ENCODE measurements around the gene SF3B2. TPM values are rescaled to one million over a fixed set of nuclear protein-coding genes. Genes with fewer than 3 reads are reported as not detected.

Gene SF3B2
- total and polyA plus RNA-seq, 2 donors (not counting 1 experiment from before 2014, with no cell fraction given), result 87.7 to 108 TPM

- H3K79me2 ChIP-seq (ENCODE audit: control insufficient read depth, insufficient read depth, low read length), result peaks cover 5% of the 10 kb centered on the region
- no peak overlapping the region for H3K27ac ChIP-seq (ENCODE audit: insufficient read depth, low read length)
- no peak for DNase-seq (ENCODE audit: low read depth in 2 of 2)
- no peaks in the 10 kb centered on the region for H4K20me1 ChIP-seq (ENCODE audit: control insufficient read depth, extremely low read depth, insufficient read depth, low read length)
- peaks cover 23% of the 10 kb centered on the region for H3K36me3 ChIP-seq (ENCODE audit: control insufficient read depth, insufficient read depth, low read length)
- H2AFZ ChIP-seq (ENCODE audit: low read length), result no peak overlapping the region
- H3K4me1 ChIP-seq (ENCODE audit: control insufficient read depth, extremely low read depth, insufficient read depth, low read length), result no peaks in the 10 kb centered on the region
- H3K9me3 ChIP-seq (ENCODE audit: control insufficient read depth, insufficient read depth, low read depth, low read length), result no peaks in the 10 kb centered on the region
- no peak overlapping the region for H3K9ac ChIP-seq (ENCODE audit: insufficient read depth, low read length)
- no peak overlapping the region for H3K4me2 ChIP-seq (ENCODE audit: extremely low read depth, insufficient read depth, low read length)
- TF ChIP-seq CTCF (conservative IDR thresholded peaks at IDR 0.05 in 1 of 2, IDR thresholded peaks at IDR 0.05 in 1 of 2; ENCODE audit: low read depth in 1 of 2, low read length in 2 of 2) (no peak), EZH2 (IDR thresholded peaks at IDR 0.05; ENCODE audit: low read length, missing control alignments) (no peak)
- H3K27me3 ChIP-seq (ENCODE audit: control insufficient read depth, insufficient read depth, low read length), result no peaks in the 10 kb centered on the region
- no peak overlapping the region for H3K4me3 ChIP-seq (replicated peaks in 1 of 4; ENCODE audit: control extremely low read depth in 1 of 4, insufficient read depth in 1 of 4, low read depth in 3 of 4, low read length in 4 of 4)
Measured at GRCh38 chr11:66059966-66060680, 8.0 kb downstream of the SF3B2 start.

DNA sequence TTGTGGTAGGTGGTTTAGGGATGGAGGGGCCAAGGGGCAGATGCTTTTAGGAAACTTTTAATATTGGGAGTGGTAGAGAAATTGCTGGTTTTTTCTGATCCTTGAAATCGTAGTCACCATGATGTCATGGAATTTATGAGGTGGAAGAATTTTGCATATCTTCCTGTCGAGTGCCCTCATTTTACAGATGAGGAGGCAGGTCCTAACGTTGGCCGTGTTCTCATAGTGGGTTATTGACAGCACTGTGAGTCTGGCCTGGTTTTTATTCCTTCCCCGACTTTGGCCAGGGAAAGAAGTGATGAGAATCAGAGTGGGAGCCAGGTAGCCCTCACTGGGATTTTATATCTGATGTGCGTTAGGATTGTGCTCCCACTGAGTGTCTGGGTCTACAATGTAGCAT, 9.1 kb downstream of the SF3B2 start:
- no peaks in the 10 kb centered on the region for H3K79me2 ChIP-seq (ENCODE audit: control insufficient read depth, insufficient read depth, low read length)
- H4K20me1 ChIP-seq (ENCODE audit: control insufficient read depth, extremely low read depth, insufficient read depth, low read length), result peaks cover 2% of the 10 kb centered on the region
- TF ChIP-seq CTCF (conservative IDR thresholded peaks at IDR 0.05 in 1 of 2, IDR thresholded peaks at IDR 0.05 in 1 of 2; ENCODE audit: low read depth in 1 of 2, low read length in 2 of 2) (no peak), EZH2 (IDR thresholded peaks at IDR 0.05; ENCODE audit: low read length, missing control alignments) (no peak)
- no peak overlapping the region for H3K27ac ChIP-seq (ENCODE audit: insufficient read depth, low read length)
- no peaks in the 10 kb centered on the region for H3K27me3 ChIP-seq (ENCODE audit: control insufficient read depth, insufficient read depth, low read length)
- H3K9ac ChIP-seq (ENCODE audit: insufficient read depth, low read length), result no peak overlapping the region
- H2AFZ ChIP-seq (ENCODE audit: low read length), result no peak overlapping the region
- H3K9me3 ChIP-seq (ENCODE audit: control insufficient read depth, insufficient read depth, low read depth, low read length), result no peaks in the 10 kb centered on the region
- H3K4me1 ChIP-seq (ENCODE audit: control insufficient read depth, extremely low read depth, insufficient read depth, low read length), result no peaks in the 10 kb centered on the region
- no peak for DNase-seq (ENCODE audit: low read depth in 2 of 2)
- H3K4me3 ChIP-seq (replicated peaks in 1 of 4; ENCODE audit: control extremely low read depth in 1 of 4, insufficient read depth in 1 of 4, low read depth in 3 of 4, low read length in 4 of 4), result no peak overlapping the region
- H3K4me2 ChIP-seq (ENCODE audit: extremely low read depth, insufficient read depth, low read length), result no peak overlapping the region
- H3K36me3 ChIP-seq (ENCODE audit: control insufficient read depth, insufficient read depth, low read length), result peaks cover 19% of the 10 kb centered on the region

GRCh38 chr11:66062408-66062807, 10.2 kb downstream of the SF3B2 start:
- Histone ChIP-seq H3K27me3 (ENCODE audit: control insufficient read depth, insufficient read depth, low read length) (no peaks in the 10 kb centered on the region), H3K4me1 (ENCODE audit: control insufficient read depth, extremely low read depth, insufficient read depth, low read length) (no peaks in the 10 kb centered on the region), H3K9me3 (ENCODE audit: control insufficient read depth, insufficient read depth, low read depth, low read length) (no peaks in the 10 kb centered on the region), H3K9ac (ENCODE audit: insufficient read depth, low read length) (no peak overlapping the region), H3K4me3 (replicated peaks in 1 of 4; ENCODE audit: control extremely low read depth in 1 of 4, insufficient read depth in 1 of 4, low read depth in 3 of 4, low read length in 4 of 4) (no peak overlapping the region), H3K27ac (ENCODE audit: insufficient read depth, low read length) (no peak overlapping the region), H4K20me1 (ENCODE audit: control insufficient read depth, extremely low read depth, insufficient read depth, low read length) (peaks cover 2% of the 10 kb centered on the region), H2AFZ (ENCODE audit: low read length) (no peak overlapping the region), H3K79me2 (ENCODE audit: control insufficient read depth, insufficient read depth, low read length) (no peaks in the 10 kb centered on the region), H3K36me3 (ENCODE audit: control insufficient read depth, insufficient read depth, low read length) (peaks cover 21% of the 10 kb centered on the region), H3K4me2 (ENCODE audit: extremely low read depth, insufficient read depth, low read length) (no peak overlapping the region)
- DNase-seq (ENCODE audit: low read depth in 2 of 2), result no peak
- TF ChIP-seq EZH2 (IDR thresholded peaks at IDR 0.05; ENCODE audit: low read length, missing control alignments), result no peak
- no peak for TF ChIP-seq CTCF (conservative IDR thresholded peaks at IDR 0.05 in 1 of 2, IDR thresholded peaks at IDR 0.05 in 1 of 2; ENCODE audit: low read depth in 1 of 2, low read length in 2 of 2)
